ENCODE measurements around the gene TDRD10.

The TDRD10 gene

DNA sequence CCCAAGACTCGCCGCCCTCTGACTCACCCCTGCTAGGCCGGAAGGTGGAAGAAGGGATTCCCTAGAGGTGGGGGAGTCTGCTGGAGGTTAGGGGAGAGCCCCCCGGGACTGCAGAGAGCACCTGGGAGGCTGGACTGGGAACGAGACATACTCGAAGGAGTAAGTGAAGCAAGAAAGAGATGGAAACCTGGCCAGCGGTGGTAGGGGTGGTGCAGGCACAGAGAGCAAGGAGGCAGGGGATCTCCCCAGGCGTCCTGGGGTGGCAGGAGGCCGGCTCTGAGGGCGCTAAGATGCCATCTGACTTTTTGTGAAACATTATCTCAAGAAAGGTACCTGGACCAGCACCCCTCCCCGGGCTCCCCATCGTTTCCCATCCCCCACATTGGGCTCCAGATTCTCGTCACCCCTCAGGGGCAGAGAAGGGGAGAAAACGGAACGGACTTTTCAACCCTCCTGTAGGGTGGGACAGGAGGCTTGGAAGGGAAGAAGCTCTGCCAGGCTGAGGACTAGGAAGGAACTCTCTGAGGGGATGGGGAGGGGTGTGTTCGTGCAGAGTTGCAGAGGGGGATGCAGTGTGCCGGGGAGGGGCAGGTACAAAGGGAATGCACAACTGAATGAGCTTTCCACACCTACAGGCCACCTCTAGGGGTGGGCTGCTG lies 66.3 kb downstream of the TDRD10 start:
- no peaks in the 10 kb centered on the region for H3K36me3 Mint-ChIP-seq (ENCODE audit: low read depth)
- H3K4me3 Mint-ChIP-seq, result peak overlapping the region; percentile 42
- H3K9me3 Mint-ChIP-seq, result no peaks in the 10 kb centered on the region
- H3K27ac Mint-ChIP-seq, result no peak overlapping the region
- H3K27me3 Mint-ChIP-seq, result peaks cover 30% of the 10 kb centered on the region
- H3K4me1 Mint-ChIP-seq (ENCODE audit: low read depth), result peaks cover 4% of the 10 kb centered on the region

DNA sequence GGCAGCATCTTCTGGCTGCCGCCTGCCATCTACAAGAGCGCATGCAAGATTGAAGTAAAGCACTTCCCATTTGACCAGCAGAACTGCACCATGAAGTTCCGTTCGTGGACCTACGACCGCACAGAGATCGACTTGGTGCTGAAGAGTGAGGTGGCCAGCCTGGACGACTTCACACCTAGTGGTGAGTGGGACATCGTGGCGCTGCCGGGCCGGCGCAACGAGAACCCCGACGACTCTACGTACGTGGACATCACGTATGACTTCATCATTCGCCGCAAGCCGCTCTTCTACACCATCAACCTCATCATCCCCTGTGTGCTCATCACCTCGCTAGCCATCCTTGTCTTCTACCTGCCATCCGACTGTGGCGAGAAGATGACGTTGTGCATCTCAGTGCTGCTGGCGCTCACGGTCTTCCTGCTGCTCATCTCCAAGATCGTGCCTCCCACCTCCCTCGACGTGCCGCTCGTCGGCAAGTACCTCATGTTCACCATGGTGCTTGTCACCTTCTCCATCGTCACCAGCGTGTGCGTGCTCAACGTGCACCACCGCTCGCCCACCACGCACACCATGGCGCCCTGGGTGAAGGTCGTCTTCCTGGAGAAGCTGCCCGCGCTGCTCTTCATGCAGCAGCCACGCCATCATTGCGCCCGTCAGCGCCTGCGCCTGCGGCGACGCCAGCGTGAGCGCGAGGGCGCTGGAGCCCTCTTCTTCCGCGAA lies 69.4 kb downstream of the TDRD10 start:
- no peak overlapping the region for H3K27ac Mint-ChIP-seq
- H3K9me3 Mint-ChIP-seq, result no peaks in the 10 kb centered on the region
- H3K4me3 Mint-ChIP-seq, result no peak overlapping the region
- peaks cover 4% of the 10 kb centered on the region for H3K4me1 Mint-ChIP-seq (ENCODE audit: low read depth)
- H3K27me3 Mint-ChIP-seq, result peaks cover 23% of the 10 kb centered on the region
- H3K36me3 Mint-ChIP-seq (ENCODE audit: low read depth), result no peaks in the 10 kb centered on the region

DNA sequence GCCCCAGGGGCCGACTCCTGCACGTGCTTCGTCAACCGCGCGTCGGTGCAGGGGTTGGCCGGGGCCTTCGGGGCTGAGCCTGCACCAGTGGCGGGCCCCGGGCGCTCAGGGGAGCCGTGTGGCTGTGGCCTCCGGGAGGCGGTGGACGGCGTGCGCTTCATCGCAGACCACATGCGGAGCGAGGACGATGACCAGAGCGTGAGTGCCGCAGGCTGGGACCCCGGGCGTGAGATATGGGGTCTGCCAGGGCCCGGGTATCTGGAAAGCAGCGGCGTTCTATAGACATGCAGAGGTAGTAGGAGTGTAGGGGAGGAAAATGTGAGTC lies 69.9 kb downstream of the TDRD10 start:
- H3K9me3 Mint-ChIP-seq, result no peaks in the 10 kb centered on the region
- H3K27ac Mint-ChIP-seq, result no peak overlapping the region
- H3K36me3 Mint-ChIP-seq (ENCODE audit: low read depth), result no peaks in the 10 kb centered on the region
- peaks cover 4% of the 10 kb centered on the region for H3K4me1 Mint-ChIP-seq (ENCODE audit: low read depth)
- peaks cover 18% of the 10 kb centered on the region for H3K27me3 Mint-ChIP-seq
- H3K4me3 Mint-ChIP-seq, result no peak overlapping the region

DNA sequence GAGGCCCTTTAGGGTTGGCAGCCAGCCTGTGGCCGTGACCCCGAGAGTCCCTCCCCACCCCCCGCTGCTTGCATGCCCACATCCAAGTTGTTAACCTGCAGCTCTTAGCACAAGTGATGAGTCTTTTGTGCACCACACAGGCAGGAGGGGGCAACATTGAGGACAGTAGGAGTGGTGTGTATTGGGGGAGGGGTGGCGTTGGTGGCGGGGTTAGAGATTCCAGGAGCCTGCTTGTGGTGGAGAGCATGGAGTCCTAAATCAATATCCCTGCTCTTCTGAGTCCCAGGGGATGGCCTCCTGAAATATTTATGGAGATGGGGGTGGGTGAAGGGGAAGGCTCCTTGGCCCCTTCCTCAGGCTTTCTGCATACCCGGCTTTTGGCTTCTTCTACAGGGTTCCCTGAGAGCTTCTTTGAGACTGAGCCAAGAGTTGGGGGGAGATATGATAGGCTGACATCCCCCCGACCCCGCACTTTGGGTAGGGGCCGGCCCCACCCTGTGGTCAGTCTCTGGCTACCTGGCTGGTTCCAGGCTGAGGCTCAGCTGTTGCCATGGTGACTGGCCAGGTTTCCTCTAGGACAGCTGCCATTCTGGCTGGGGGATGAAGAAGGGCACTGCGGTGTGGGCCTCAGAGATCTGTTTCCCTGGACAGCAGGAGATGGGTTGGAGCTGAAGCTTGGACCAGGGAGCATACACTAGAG lies 70.6 kb downstream of the TDRD10 start:
- Mint-ChIP-seq H3K27ac (no peak overlapping the region), H3K9me3 (no peaks in the 10 kb centered on the region), H3K27me3 (peaks cover 13% of the 10 kb centered on the region), H3K4me1 (ENCODE audit: low read depth) (peaks cover under 1% of the 10 kb centered on the region), H3K36me3 (ENCODE audit: low read depth) (no peaks in the 10 kb centered on the region), H3K4me3 (no peak overlapping the region)

DNA sequence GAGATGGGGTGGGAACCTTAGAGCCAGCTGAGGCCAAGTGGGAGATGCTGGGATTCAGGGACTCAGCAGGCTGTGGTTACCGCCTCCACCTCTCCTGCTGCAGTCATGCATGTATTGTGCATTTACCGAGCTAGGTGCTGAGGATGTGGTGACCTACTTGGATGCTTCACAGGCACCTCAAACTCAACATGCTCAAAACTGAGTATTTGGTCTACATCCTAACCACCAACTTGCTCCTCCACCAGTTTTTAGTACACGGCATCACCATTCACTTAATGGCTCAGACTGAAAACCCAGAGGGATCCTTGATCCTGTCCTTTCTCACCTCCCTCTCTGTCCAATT lies 71.1 kb downstream of the TDRD10 start:
- H3K36me3 Mint-ChIP-seq (ENCODE audit: low read depth), result no peaks in the 10 kb centered on the region
- H3K4me1 Mint-ChIP-seq (ENCODE audit: low read depth), result no peaks in the 10 kb centered on the region
- H3K4me3 Mint-ChIP-seq, result no peak overlapping the region
- no peak overlapping the region for H3K27ac Mint-ChIP-seq
- H3K27me3 Mint-ChIP-seq, result peaks cover 12% of the 10 kb centered on the region
- H3K9me3 Mint-ChIP-seq, result no peaks in the 10 kb centered on the region

DNA sequence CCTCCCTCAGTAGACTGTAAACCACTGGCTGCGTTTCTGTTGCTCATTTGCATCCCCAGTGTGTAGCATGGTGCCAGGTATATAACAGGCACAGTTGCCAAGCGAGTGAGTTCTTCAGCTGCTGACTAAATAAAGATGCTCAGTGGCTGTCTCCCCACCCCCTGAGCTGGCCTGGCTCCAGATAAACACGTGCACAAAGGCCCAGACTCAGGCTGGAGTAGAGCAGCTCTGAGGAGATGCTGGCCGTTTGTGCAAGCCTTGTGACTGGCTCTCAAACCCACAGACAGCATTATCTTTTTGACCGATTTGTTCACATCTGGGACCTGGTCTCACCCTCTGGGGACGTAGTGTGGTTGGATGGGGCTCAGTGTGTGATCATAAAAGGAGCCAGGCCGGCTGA lies 72.7 kb downstream of the TDRD10 start:
- Mint-ChIP-seq H3K4me3 (no peak overlapping the region), H3K27me3 (peaks cover 4% of the 10 kb centered on the region), H3K4me1 (ENCODE audit: low read depth) (no peaks in the 10 kb centered on the region), H3K9me3 (no peaks in the 10 kb centered on the region), H3K36me3 (ENCODE audit: low read depth) (peaks cover 8% of the 10 kb centered on the region), H3K27ac (no peak overlapping the region)

DNA sequence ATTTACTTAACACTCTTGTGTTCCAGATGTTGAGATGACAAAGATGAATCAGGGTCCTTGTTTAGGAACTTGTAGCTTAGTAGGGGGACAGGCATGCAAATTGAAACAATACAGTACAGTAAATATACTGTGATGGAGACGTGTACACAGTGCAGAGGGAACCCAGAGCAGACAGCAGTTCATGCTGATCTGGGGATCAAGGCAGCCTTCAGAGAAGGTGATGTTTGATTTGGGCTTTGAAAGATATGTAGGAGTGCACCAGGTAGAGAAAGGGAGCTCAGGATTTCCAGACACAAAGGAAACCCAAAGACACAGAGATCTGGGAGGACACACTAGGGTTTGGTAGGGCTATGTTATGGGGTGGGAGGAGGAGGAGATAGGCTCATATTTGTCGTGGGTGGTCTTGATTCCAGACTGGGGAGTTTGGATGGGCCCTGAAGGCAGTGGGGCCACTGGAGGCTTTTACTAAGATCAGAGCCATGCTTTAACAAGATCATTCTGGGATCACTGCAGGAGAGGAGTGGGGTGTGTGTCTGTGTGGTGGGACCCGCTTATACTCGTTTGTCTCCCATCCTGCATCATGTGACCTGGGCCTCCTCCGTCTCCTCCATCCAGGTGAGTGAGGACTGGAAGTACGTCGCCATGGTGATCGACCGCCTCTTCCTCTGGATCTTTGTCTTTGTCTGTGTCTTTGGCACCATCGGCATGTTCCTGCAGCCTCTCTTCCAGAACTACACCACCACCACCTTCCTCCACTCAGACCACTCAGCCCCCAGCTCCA lies 73.3 kb downstream of the TDRD10 start:
- no peak overlapping the region for H3K27ac Mint-ChIP-seq
- peaks cover 11% of the 10 kb centered on the region for H3K36me3 Mint-ChIP-seq (ENCODE audit: low read depth)
- H3K4me1 Mint-ChIP-seq (ENCODE audit: low read depth), result no peaks in the 10 kb centered on the region
- H3K27me3 Mint-ChIP-seq, result no peaks in the 10 kb centered on the region
- H3K9me3 Mint-ChIP-seq, result no peaks in the 10 kb centered on the region
- no peak overlapping the region for H3K4me3 Mint-ChIP-seq

DNA sequence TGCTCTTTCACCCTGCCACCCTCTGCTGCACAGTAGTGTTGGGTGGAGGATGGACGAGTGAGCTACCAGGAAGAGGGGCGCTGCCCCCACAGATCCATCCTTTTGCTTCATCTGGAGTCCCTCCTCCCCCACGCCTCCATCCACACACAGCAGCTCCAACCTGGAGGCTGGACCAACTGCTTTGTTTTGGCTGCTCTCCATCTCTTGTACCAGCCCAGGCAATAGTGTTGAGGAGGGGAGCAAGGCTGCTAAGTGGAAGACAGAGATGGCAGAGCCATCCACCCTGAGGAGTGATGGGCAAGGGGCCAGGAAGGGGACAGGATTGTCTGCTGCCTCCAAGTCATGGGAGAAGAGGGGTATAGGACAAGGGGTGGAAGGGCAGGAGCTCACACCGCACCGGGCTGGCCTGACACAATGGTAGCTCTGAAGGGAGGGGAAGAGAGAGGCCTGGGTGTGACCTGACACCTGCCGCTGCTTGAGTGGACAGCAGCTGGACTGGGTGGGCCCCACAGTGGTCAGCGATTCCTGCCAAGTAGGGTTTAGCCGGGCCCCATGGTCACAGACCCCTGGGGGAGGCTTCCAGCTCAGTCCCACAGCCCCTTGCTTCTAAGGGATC lies 74.0 kb downstream of the TDRD10 start:
- Mint-ChIP-seq H3K9me3 (no peaks in the 10 kb centered on the region), H3K27me3 (no peaks in the 10 kb centered on the region)

DNA sequence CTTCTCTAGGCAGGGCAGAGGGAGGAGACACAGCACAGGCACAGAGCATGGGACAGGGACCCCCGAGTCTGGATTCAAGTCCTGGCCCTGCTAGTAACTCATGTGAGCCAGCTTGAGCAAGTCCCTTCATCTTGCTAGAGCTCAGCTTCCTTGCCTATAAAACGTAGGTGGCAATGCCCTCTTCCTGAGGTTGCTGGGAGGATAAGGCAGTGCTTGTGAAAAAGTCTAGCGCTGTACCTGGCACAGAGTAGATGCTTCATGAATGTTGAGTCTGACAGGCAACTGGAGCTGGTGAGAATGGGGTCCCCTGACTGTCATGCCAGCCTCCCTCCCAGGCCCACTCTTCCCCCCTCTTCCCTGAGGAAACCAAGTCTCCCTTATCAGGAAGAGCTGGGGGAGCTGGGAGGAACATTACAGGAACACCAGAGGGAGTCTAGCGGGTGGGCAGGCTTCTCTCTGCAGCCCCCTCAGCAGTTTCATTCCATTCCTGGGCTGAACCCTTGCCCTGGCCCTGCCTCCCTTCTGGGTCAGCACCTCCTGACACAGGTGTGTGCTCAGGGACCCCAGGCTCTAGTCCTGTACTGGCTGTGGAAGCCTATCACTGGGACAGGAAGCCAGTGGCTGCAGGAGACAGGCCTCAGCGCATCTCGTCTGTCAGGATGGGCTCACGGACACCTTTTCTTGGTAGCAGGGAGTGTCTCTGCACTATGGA lies 75.5 kb downstream of the TDRD10 start:
- Mint-ChIP-seq H3K9me3 (no peaks in the 10 kb centered on the region), H3K4me1 (ENCODE audit: low read depth) (no peaks in the 10 kb centered on the region), H3K27me3 (no peaks in the 10 kb centered on the region), H3K36me3 (ENCODE audit: low read depth) (peaks cover 25% of the 10 kb centered on the region), H3K27ac (no peak overlapping the region), H3K4me3 (no peak overlapping the region)

More for the DNA sequence above, 74.0 kb downstream of the TDRD10 start:
- Mint-ChIP-seq H3K4me1 (ENCODE audit: low read depth) (no peaks in the 10 kb centered on the region), H3K36me3 (ENCODE audit: low read depth) (peaks cover 18% of the 10 kb centered on the region), H3K4me3 (no peak overlapping the region), H3K27ac (no peak overlapping the region)

DNA sequence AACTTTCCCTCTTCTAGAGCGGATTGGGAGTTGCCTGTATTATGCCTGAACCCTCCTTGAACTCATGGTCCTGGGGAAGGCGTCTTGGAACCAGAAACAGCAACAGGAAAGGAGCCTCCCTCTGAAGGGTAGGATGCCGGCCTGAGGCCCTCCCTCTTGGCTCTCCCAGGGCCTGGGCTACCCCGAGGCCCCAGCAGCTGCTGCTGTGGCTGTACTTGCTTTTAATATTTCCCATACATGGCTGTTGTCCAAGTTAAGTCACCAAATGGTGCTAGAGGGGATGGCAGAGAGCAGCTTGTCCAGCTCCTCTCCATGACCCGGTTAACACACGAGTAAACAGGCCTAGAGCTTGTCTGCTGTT lies 76.0 kb downstream of the TDRD10 start:
- no peaks in the 10 kb centered on the region for H3K27me3 Mint-ChIP-seq
- H3K27ac Mint-ChIP-seq, result no peak overlapping the region
- H3K36me3 Mint-ChIP-seq (ENCODE audit: low read depth), result peaks cover 30% of the 10 kb centered on the region

DNA sequence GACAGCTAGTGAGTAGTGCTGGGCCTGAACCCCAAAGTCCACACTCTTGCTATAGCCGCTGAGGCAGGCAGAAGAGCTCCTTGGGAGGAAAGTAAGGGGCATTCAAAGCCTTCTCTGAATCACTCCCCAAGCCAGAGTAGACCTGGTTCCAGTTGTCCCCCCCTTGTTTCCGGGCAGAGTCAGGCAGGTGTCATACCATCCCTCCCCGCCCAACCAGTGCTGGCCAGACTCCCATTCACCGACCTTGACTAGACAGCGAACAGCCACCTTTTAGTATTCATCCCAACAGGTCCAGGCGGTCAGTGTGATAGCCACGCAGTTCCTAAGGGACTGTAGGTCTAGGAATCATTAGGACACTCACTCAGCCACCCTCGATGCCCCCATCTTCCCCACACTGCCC lies 77.4 kb downstream of the TDRD10 start:
- no peaks in the 10 kb centered on the region for H3K27me3 Mint-ChIP-seq
- H3K27ac Mint-ChIP-seq, result no peak overlapping the region
- H3K4me1 Mint-ChIP-seq (ENCODE audit: low read depth), result no peaks in the 10 kb centered on the region
- no peak overlapping the region for H3K4me3 Mint-ChIP-seq
- peaks cover 42% of the 10 kb centered on the region for H3K36me3 Mint-ChIP-seq (ENCODE audit: low read depth)
- H3K9me3 Mint-ChIP-seq, result no peaks in the 10 kb centered on the region

More for the DNA sequence above, 76.0 kb downstream of the TDRD10 start:
- no peak overlapping the region for H3K4me3 Mint-ChIP-seq
- no peaks in the 10 kb centered on the region for H3K4me1 Mint-ChIP-seq (ENCODE audit: low read depth)
- H3K9me3 Mint-ChIP-seq, result no peaks in the 10 kb centered on the region

DNA sequence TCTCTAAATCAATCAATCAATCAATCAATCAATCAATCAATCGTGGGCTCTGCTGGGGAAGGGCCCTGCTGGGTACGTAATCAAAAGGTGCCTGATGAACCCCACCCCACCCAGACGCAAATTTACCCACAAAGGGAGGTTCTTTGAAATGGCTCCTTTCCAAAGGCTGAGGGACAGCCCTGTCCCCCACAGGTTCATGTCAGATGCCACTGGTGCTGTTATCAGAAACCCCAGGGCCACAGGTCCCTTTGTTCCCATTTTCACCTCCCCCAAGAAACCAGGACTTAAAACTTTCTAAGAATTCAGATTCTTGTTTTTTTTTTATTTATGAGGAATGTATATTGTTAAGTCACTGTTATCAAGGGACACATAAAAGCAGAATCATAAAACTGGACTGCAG lies 79.7 kb downstream of the TDRD10 start:
- no peaks in the 10 kb centered on the region for H3K27me3 Mint-ChIP-seq
- no peak overlapping the region for H3K4me3 Mint-ChIP-seq
- H3K36me3 Mint-ChIP-seq (ENCODE audit: low read depth), result peaks cover 65% of the 10 kb centered on the region
- no peaks in the 10 kb centered on the region for H3K9me3 Mint-ChIP-seq
- H3K4me1 Mint-ChIP-seq (ENCODE audit: low read depth), result no peaks in the 10 kb centered on the region
- H3K27ac Mint-ChIP-seq, result no peak overlapping the region

DNA sequence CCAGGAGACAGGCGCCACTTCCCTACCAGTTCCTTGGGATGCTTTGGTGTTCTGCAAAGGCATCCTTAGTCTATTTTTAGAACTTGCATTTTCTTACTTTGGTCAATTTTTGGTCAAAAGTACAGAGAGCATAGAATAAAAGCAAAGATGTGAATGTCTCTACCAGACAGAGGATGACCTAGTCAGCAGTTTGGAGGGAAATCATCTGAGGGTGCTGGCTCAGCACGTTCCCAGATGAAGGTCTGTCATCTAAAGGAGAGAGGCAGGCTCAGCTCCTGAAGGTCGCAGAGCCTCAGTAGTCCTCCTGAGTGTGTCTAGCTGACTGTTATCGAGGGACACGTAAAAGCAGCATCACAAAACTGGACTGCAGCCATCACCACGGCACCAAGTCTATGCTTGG lies 80.9 kb downstream of the TDRD10 start:
- Mint-ChIP-seq H3K4me1 (ENCODE audit: low read depth) (no peaks in the 10 kb centered on the region), H3K27me3 (no peaks in the 10 kb centered on the region), H3K4me3 (no peak overlapping the region), H3K36me3 (ENCODE audit: low read depth) (peaks cover 76% of the 10 kb centered on the region), H3K27ac (no peak overlapping the region), H3K9me3 (no peaks in the 10 kb centered on the region)

DNA sequence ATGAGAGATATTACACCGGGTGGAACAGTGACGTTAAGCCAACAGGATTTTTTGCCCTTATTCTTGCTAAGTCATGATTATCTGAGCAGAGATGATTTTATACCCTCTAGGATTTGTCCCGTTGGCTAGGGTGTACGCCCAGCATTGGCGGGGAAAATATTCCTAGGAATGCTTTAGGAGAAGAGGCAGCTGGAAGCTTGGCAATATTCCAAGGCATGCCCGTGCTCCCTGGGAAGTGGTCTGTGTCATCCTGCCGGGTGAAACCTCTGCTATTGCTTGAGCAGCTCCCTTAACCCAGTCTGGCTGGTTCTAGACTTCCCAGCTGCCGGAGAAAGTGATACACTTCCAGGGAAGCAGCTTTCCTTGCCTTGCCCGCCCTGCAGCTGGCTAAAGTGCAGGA lies 81.8 kb downstream of the TDRD10 start:
- peaks cover 79% of the 10 kb centered on the region for H3K36me3 Mint-ChIP-seq (ENCODE audit: low read depth)

More for the DNA sequence above, 81.8 kb downstream of the TDRD10 start:
- Mint-ChIP-seq H3K4me1 (ENCODE audit: low read depth) (no peaks in the 10 kb centered on the region), H3K9me3 (no peaks in the 10 kb centered on the region), H3K27me3 (no peaks in the 10 kb centered on the region), H3K27ac (peak overlapping the region; percentile 37), H3K4me3 (no peak overlapping the region)

All from stimulated activated naive CD8-positive, alpha-beta T cell treated with anti-CD3 and anti-CD28 coated beads, Interleukin-15, Interleukin-2, amounts not matched to agents 100 ng/mL and 50 ng/mL, for 24 hours (primary cell).